GM12891 (cell line): ENCODE data around the gene RBMS3.

ENCODE experiments used
- DNase-seq: peaks from one replicate; pipeline ENCODE4 v3.0.0; 2011; ENCODE audit warnings: low spot score; ENCODE audit not compliant: insufficient read length
- FAIRE-seq: peaks from 2 replicates; lab custom pipeline; 2011; peaks lifted over from hg19 to GRCh38; lab: Jason Lieb, UNC
- PAX5 ChIP-seq: IDR thresholded peaks from 2 replicates; pipeline ENCODE4 v1.6.1; 2011; ENCODE audit warnings: low read length, moderate library complexity, mild to moderate bottlenecking; ENCODE audit not compliant: insufficient read depth, severe bottlenecking
- POLR2A ChIP-seq: IDR thresholded peaks from 2 replicates; pipeline ENCODE4 v1.6.1; 2011; ENCODE audit warnings: low read depth, low read length, control low read depth
- POLR2AphosphoS5 ChIP-seq: IDR thresholded peaks from 2 replicates; pipeline ENCODE4 v1.6.1; 2011; ENCODE audit warnings: low read depth, low read length, control low read depth
- POU2F2 ChIP-seq: IDR thresholded peaks from 2 replicates; pipeline ENCODE4 v1.6.1; 2011; ENCODE audit warnings: low read depth, mild to moderate bottlenecking, control low read depth, low read length, moderate library complexity
- SPI1 ChIP-seq: IDR thresholded peaks from 2 replicates; pipeline ENCODE4 v1.6.1; 2011; ENCODE audit warnings: low read depth, low read length, control low read depth
- TAF1 ChIP-seq: IDR thresholded peaks from 2 replicates; pipeline ENCODE4 v1.6.1; 2011; ENCODE audit warnings: low read depth, low read length, control low read depth

Gene RBMS3

GRCh38 chr3:29426302-29427226 lies 145.7 kb downstream of the RBMS3 start:
- no peak for DNase-seq
- TF ChIP-seq POLR2AphosphoS5, result no peak
- no peak for TF ChIP-seq POU2F2
- TF ChIP-seq POLR2A, result no peak
- TF ChIP-seq PAX5, result no peak
- TF ChIP-seq TAF1, result no peak
- TF ChIP-seq SPI1, result no peak
- no peak for FAIRE-seq

GRCh38 chr3:29427266-29428103 lies 146.6 kb downstream of the RBMS3 start:
- FAIRE-seq (no peak), DNase-seq (no peak)
- no peak for TF ChIP-seq POLR2A
- TF ChIP-seq POU2F2, result no peak
- TF ChIP-seq POLR2AphosphoS5, result no peak
- TF ChIP-seq PAX5, result no peak
- TF ChIP-seq SPI1, result no peak
- TF ChIP-seq TAF1, result no peak

GRCh38 chr3:29429055-29429679 lies 148.3 kb downstream of the RBMS3 start:
- FAIRE-seq (no peak), DNase-seq (no peak)
- TF ChIP-seq POLR2AphosphoS5 (no peak), PAX5 (no peak), POLR2A (no peak)

GRCh38 chr3:29430558-29430971 lies 149.7 kb downstream of the RBMS3 start:
- no peak for DNase-seq
- no peak for FAIRE-seq
- TF ChIP-seq POU2F2 (no peak), PAX5 (no peak), POLR2A (no peak), POLR2AphosphoS5 (no peak), SPI1 (no peak), TAF1 (no peak)

GRCh38 chr3:29436612-29437323 lies 155.9 kb downstream of the RBMS3 start:
- FAIRE-seq (no peak), DNase-seq (no peak)
- TF ChIP-seq POLR2A (no peak), POLR2AphosphoS5 (no peak), TAF1 (no peak), PAX5 (no peak), POU2F2 (no peak), SPI1 (no peak)

- FAIRE-seq (no peak), DNase-seq (no peak)
- TF ChIP-seq POLR2AphosphoS5 (no peak), SPI1 (no peak), PAX5 (no peak), POU2F2 (no peak), POLR2A (no peak), TAF1 (no peak)
Measured at GRCh38 chr3:29438580-29438979, 157.7 kb downstream of the RBMS3 start.

- no peak for FAIRE-seq
- TF ChIP-seq TAF1 (no peak), POU2F2 (no peak)
- no peak for DNase-seq
Measured at GRCh38 chr3:29440413-29441305, 159.8 kb downstream of the RBMS3 start.

GRCh38 chr3:29441422-29441821 lies 160.6 kb downstream of the RBMS3 start:
- DNase-seq (no peak), FAIRE-seq (no peak)
- TF ChIP-seq POLR2A (no peak), TAF1 (no peak), PAX5 (no peak), POU2F2 (no peak), SPI1 (no peak)
